ENCODE data around the gene CFHR3.
A peak's percentile ranks its signal among the peaks of the same experiment; 100 is the strongest.
"Not testable (repeated sequence)": the region's sequence is repeated elsewhere in the genome, so short reads cannot be mapped to it uniquely, and the experiment has no call there.

Gene CFHR3

GRCh38 chr1:196774603-196775002, at the start of gene CFHR3:
TSS of gene CFHR3 (plus strand) at chr1:196774840. CDS start at chr1:196774887, 47 bp downstream.
- no peak for DNase-seq

- DNase-seq = no peak
These were observed 42.1 kb upstream of the CFHR3 start for GRCh38 chr1:196732526-196732925.

GRCh38 chr1:196733091-196733970, 41.3 kb upstream of the CFHR3 start:
- no peak for DNase-seq

- no peak for DNase-seq
These were observed 40.6 kb upstream of the CFHR3 start for GRCh38 chr1:196734006-196734405.

GRCh38 chr1:196734460-196734859, 40.2 kb upstream of the CFHR3 start:
- DNase-seq = no peak

GRCh38 chr1:196738730-196739129, 35.9 kb upstream of the CFHR3 start:
- no peak for DNase-seq

GRCh38 chr1:196743244-196743643, 31.4 kb upstream of the CFHR3 start:
- DNase-seq = peak; percentile 76

- DNase-seq = not testable (repeated sequence)
These were observed 9.5 kb upstream of the CFHR3 start for GRCh38 chr1:196765019-196765740.

GRCh38 chr1:196769823-196770222, 4.8 kb upstream of the CFHR3 start:
- DNase-seq = not testable (repeated sequence)

GRCh38 chr1:196773713-196774112, 927 bp upstream of the CFHR3 start:
- DNase-seq = no peak

GRCh38 chr1:196774175-196774574, 465 bp upstream of the CFHR3 start:
- DNase-seq = no peak

- no peak for DNase-seq
These were observed 3.0 kb downstream of the CFHR3 start for GRCh38 chr1:196777603-196778002.

- no peak for DNase-seq
These were observed 4.5 kb downstream of the CFHR3 start for GRCh38 chr1:196779093-196779492.

- DNase-seq = not testable (repeated sequence)
These were observed 16.6 kb downstream of the CFHR3 start for GRCh38 chr1:196791252-196791651.

- not testable (repeated sequence) for DNase-seq
These were observed 19.5 kb downstream of the CFHR3 start for GRCh38 chr1:196794103-196794502.

- no peak for DNase-seq
These were observed 23.3 kb downstream of the CFHR3 start for GRCh38 chr1:196797891-196798290.

GRCh38 chr1:196801920-196802319, 27.3 kb downstream of the CFHR3 start:
- DNase-seq = not testable (repeated sequence)

GRCh38 chr1:196808529-196809235, 34.0 kb downstream of the CFHR3 start:
- no peak for DNase-seq

GRCh38 chr1:196817442-196817841, 42.8 kb downstream of the CFHR3 start:
- peak; percentile 24 for DNase-seq

- DNase-seq = not testable (repeated sequence)
These were observed 44.9 kb downstream of the CFHR3 start, which contains the start of gene CFHR1 for GRCh38 chr1:196819531-196819930. TSS of gene CFHR1 (plus strand) at chr1:196819731. CDS start at chr1:196819845, 114 bp downstream.

- DNase-seq = not testable (repeated sequence)
These were observed 53.2 kb downstream of the CFHR3 start for GRCh38 chr1:196827860-196828259.

Data from DMS153 (cell line).